ENCODE data around the gene SGMS1. TPM values are rescaled to one million over a fixed set of nuclear protein-coding genes. Genes with fewer than 3 reads are reported as not detected.
"Not testable (repeated sequence)": the region's sequence is repeated elsewhere in the genome, so short reads cannot be mapped to it uniquely, and the experiment has no call there.

Gene SGMS1
- total and polyA plus RNA-seq, 7 donors = 3.5 to 81.3 (median 55.7) TPM

DNA sequence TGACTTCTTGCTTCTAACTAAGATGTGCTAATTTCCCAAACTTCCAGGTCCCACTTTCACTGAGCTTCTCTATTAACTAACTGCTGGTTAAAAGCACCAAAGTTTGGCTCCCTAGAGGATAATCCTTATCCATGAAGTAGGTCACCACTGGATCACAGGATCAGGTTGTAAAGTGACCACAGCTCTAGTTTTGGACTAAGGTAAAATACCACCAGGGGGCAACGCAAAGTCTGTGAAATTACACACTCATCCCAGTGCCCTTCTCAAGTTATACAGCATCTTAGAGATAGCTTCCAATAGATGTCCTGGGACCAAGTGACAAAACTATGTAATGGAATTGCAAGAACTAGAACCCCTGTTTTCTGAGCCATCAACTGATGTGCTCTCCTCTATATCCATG lies 256.0 kb downstream of the SGMS1 start:
- no peak overlapping the region for H3K27ac ChIP-seq
- no peaks in the 10 kb centered on the region for H3K27me3 ChIP-seq
- intact Hi-C loops (cut with DNase I) = loop anchor here (5.0 kb wide), 1 partner anchor 50 kb away; no protein-coding TSS in a partner anchor
- no peaks in the 10 kb centered on the region for H3K36me3 ChIP-seq
- WGBS, 2 donors = 80 to 93% methylated on average over 1 of the region's 1 CpG
- no peak for DNase-seq
- H3K4me1 ChIP-seq = no peaks in the 10 kb centered on the region
- TF ChIP-seq, protein P1, sequence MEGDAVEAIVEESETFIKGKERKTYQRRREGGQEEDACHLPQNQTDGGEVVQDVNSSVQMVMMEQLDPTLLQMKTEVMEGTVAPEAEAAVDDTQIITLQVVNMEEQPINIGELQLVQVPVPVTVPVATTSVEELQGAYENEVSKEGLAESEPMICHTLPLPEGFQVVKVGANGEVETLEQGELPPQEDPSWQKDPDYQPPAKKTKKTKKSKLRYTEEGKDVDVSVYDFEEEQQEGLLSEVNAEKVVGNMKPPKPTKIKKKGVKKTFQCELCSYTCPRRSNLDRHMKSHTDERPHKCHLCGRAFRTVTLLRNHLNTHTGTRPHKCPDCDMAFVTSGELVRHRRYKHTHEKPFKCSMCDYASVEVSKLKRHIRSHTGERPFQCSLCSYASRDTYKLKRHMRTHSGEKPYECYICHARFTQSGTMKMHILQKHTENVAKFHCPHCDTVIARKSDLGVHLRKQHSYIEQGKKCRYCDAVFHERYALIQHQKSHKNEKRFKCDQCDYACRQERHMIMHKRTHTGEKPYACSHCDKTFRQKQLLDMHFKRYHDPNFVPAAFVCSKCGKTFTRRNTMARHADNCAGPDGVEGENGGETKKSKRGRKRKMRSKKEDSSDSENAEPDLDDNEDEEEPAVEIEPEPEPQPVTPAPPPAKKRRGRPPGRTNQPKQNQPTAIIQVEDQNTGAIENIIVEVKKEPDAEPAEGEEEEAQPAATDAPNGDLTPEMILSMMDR (IDR thresholded peaks at IDR 0.05) = no peak
- TF ChIP-seq POLR2AphosphoS5 (IDR thresholded peaks at IDR 0.05) (no peak), POLR2A (IDR thresholded peaks at IDR 0.05) (no peak), EP300 (IDR thresholded peaks at IDR 0.05) (no peak)
- no peak overlapping the region for H3K4me3 ChIP-seq
- H3K9me3 ChIP-seq = no peaks in the 10 kb centered on the region

DNA sequence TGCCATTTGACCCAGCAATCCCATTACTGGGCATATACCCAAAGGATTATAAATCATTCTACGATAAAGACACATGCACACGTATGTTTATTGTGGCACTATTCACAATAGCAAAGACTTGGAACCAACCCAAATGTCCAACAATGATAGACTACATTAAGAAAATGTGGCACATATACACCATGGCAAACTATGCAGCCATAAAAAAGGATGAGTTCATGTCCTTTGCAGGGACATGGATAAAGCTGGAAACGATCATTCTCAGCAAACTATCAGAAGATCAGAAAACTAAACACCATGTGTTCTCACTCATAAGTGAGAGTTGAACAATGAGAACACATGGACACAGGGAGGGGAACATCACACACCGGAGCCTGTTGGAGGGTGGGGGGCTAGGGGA lies 257.3 kb downstream of the SGMS1 start:
- not testable (repeated sequence) for H3K27me3 ChIP-seq, DNase-seq, H3K9me3 ChIP-seq, H3K4me3 ChIP-seq, H3K36me3 ChIP-seq, H3K4me1 ChIP-seq, H3K27ac ChIP-seq
- 62 to 75% methylated on average over 4 of the region's 4 CpGs for WGBS, 2 donors
- intact Hi-C loops (cut with DNase I) = loop anchor here (5.0 kb wide), 1 partner anchor 51 kb away; no protein-coding TSS in a partner anchor

- not testable (repeated sequence) for H3K27ac ChIP-seq, H3K4me3 ChIP-seq, DNase-seq, H3K36me3 ChIP-seq, H3K9me3 ChIP-seq, H3K27me3 ChIP-seq
- 72 to 80% methylated on average over 3 of the region's 3 CpGs for WGBS, 2 donors
- intact Hi-C loops (cut with DNase I) = loop anchor here (5.0 kb wide), 1 partner anchor 53 kb away; no protein-coding TSS in a partner anchor
- H3K4me1 ChIP-seq = peaks cover 0 to 15% (median 0%) of the 10 kb centered on the region in 4 donors
These were observed 259.0 kb downstream of the SGMS1 start for GRCh38 chr10:50364730-50365129.

DNA sequence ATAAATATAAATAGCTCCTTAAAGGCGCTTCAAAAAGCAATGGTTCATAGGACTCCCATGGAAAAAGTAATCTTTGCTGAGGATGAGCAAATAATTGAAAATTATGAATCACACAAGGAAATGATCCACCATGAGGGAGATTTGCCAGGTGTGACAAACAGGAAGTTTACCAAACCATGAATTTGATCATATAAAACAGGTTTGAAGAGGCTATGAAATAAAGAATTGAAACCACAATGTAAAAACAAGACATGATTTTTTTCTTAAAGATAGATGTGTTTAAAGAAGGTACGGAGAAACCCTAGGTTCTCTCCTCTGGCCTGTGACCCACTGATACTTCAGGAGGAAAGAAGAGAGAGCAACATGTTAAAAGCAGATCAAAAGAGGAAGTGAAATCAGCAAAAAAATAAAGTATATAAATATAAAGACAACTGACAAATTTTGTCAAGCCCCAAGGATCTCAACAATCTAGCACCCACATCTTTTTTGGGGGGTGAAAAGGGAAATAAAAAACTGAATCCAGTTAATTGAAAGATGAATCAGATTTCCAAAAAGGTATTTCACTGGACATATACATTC lies 261.1 kb downstream of the SGMS1 start:
- TF ChIP-seq, protein P1 (IDR thresholded peaks at IDR 0.05) = no peak
- TF ChIP-seq EP300 (IDR thresholded peaks at IDR 0.05) = no peak
- no peak for TF ChIP-seq POLR2AphosphoS5 (IDR thresholded peaks at IDR 0.05)
- no peak for TF ChIP-seq POLR2A (IDR thresholded peaks at IDR 0.05)
- intact Hi-C loops (cut with DNase I) = no loop called here
- no peak for DNase-seq
- 74 to 91% methylated on average over 2 of the region's 2 CpGs for WGBS, 2 donors
- Histone ChIP-seq H3K4me1 (peaks cover 0 to 28% (median 3%) of the 10 kb centered on the region in 4 donors), H3K4me3 (no peak overlapping the region), H3K27ac (no peak overlapping the region), H3K27me3 (no peaks in the 10 kb centered on the region), H3K9me3 (no peaks in the 10 kb centered on the region), H3K36me3 (no peaks in the 10 kb centered on the region)

DNA sequence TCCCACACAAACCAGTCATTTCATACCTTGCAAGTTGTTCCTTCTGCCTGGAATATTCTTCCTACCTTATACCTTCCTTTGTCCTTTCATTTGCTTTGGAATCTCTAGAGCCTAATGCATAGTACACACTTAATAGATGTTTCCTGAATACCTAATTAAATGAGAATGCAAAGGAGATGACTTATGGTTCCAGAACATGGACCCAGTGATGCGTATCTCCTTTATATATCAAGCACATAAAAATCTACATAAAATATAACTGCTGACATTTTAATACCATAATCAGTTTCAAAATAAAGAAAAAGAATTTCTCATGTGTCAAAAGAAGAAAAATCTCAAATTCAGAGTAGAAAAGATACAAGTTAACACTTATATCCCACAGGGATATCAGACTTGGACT lies 261.8 kb downstream of the SGMS1 start:
- Histone ChIP-seq H3K4me3 (no peak overlapping the region), H3K4me1 (peaks cover 0 to 28% (median 3%) of the 10 kb centered on the region in 4 donors), H3K27ac (no peak overlapping the region), H3K27me3 (no peaks in the 10 kb centered on the region), H3K36me3 (no peaks in the 10 kb centered on the region), H3K9me3 (no peaks in the 10 kb centered on the region)
- DNase-seq = no peak
- TF ChIP-seq, protein P1 (IDR thresholded peaks at IDR 0.05) = no peak
- TF ChIP-seq POLR2A (IDR thresholded peaks at IDR 0.05) (no peak), POLR2AphosphoS5 (IDR thresholded peaks at IDR 0.05) (no peak), EP300 (IDR thresholded peaks at IDR 0.05) (no peak)
- intact Hi-C loops (cut with DNase I) = no loop called here
- 89 to 99% methylated on average over 1 of the region's 1 CpG for WGBS, 2 donors
